Activated CD4-positive, alpha-beta T cell treated with anti-CD3 and anti-CD28 coated beads for 36 hours (primary cell): ENCODE measurements around the gene SSBP4. TPM values are rescaled to one million over a fixed set of nuclear protein-coding genes. Genes with fewer than 3 reads are reported as not detected.

Experiments
- ATAC-seq: fragments of 200-7000 bp; cut with Tn5 transposase; one replicate; pipeline ENCODE4 v1.10.0; 2021; ENCODE audit warnings: mild to moderate bottlenecking, moderate library complexity
- CTCF ChIA-PET: fragments of 350-600 bp; sonication (Branson Sonifier 250); formaldehyde crosslinking; loops from one replicate; lab custom pipeline; 2021; ENCODE audit warnings: antibody characterized with exemption; lab: Charles Lee
- POLR2A ChIA-PET: fragments of 350-600 bp; sonication (Branson Sonifier 250); formaldehyde crosslinking; loops from one replicate; lab custom pipeline; 2021; ENCODE audit warnings: antibody characterized with exemption, inconsistent platforms; lab: Charles Lee
- DNase-seq: peaks from one replicate; pipeline ENCODE4 v3.0.0-alpha.2; 2020
- H3K27ac Mint-ChIP-seq: one replicate; pipeline ENCODE4 v1.8.0; 2021; ENCODE audit warnings: mixed read lengths
- H3K27me3 Mint-ChIP-seq: one replicate; pipeline ENCODE4 v1.8.0; 2021; ENCODE audit warnings: mixed read lengths
- H3K36me3 Mint-ChIP-seq: one replicate; pipeline ENCODE4 v1.8.0; 2021; ENCODE audit warnings: low read depth, mixed read lengths
- H3K4me1 Mint-ChIP-seq: one replicate; pipeline ENCODE4 v1.8.0; 2021; ENCODE audit warnings: mixed read lengths
- H3K4me3 Mint-ChIP-seq: one replicate; pipeline ENCODE4 v1.8.0; 2021; ENCODE audit warnings: mild to moderate bottlenecking, moderate library complexity, mixed read lengths
- H3K9me3 Mint-ChIP-seq: one replicate; pipeline ENCODE4 v1.8.0; 2021; ENCODE audit warnings: low read depth, mixed read lengths
- intact Hi-C, 2 experiments: fragments of 100-400 bp; cut with DNase I in 1 of 2; cut with micrococcal nuclease in 1 of 2; formaldehyde crosslinking; loops; one replicate each; pipeline versions ENCODE4 v1.14.2 to v1.15.1; 2022 to 2024; cut with DNase I, micrococcal nuclease
- total RNA-seq, 2 experiments: library from RNA; stranded (reverse); gene quantifications; one replicate each; pipeline ENCODE4 v1.2.3, GENCODE V29; 2021

Gene SSBP4
- total RNA-seq, 2 experiments from 2014 or later = 71.7 to 79.3 TPM

DNA sequence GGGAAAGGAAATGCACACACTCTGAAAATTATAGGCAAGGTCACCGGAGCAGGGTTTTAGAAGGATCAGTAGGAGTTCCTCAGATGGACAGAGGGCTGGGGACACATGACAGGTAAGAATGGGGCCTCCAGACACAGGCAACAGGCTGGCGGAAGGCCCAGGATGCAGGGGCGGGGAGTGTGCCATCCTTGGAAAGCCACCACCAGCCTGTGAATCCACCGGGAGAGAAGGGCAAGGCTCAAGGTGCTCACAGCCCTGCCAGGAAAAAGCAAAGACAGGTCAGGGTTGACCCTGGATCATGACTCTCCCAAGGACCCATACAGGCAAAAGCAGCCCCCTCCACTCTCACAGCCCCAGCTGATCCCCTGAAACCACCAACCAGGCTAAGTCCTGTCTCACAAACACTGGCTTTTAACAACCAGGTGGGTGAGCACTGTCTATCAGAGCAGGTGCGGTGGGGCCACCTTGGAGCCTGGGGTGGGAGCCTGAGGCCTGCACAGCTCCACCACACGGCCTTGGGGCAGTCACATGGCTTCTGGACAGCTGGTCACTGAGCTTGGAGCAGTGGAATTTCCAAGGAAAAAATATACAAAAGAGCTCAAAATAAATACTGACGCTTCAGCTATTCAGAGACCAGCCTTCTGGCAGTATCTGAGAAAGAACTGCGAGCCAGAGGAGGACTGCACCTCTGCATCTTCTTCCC, 54.0 kb downstream of the SSBP4 start:
- peak overlapping the region; percentile 42 for H3K27ac Mint-ChIP-seq
- intact Hi-C loops = loop anchor here in 1 of 2 experiments (5.0 to 10.0 kb wide), 2 partner anchors 34 to 372 kb away; no protein-coding TSS in a partner anchor
- H3K4me1 Mint-ChIP-seq = peaks cover 35% of the 10 kb centered on the region
- ATAC-seq (no peak), DNase-seq (no peak)
- no peaks in the 10 kb centered on the region for H3K9me3 Mint-ChIP-seq
- ChIA-PET CTCF (interaction anchor here (0.6 to 3.8 kb wide), 7 partner anchors 11 to 408 kb away, joined by 3 to 15 read pairs (median 5); no protein-coding TSS in a partner anchor), POLR2A (no interaction called here)
- H3K27me3 Mint-ChIP-seq = no peaks in the 10 kb centered on the region
- peaks cover 6% of the 10 kb centered on the region for H3K36me3 Mint-ChIP-seq
- H3K4me3 Mint-ChIP-seq = no peak overlapping the region

- intact Hi-C loops = loop anchor here in 1 of 2 experiments (5.0 to 10.0 kb wide), 2 partner anchors 34 to 371 kb away; no protein-coding TSS in a partner anchor
- POLR2A ChIA-PET = no interaction called here
- no peak for ATAC-seq
Measured at GRCh38 chr19:18473706-18474087, 54.5 kb downstream of the SSBP4 start.

DNA sequence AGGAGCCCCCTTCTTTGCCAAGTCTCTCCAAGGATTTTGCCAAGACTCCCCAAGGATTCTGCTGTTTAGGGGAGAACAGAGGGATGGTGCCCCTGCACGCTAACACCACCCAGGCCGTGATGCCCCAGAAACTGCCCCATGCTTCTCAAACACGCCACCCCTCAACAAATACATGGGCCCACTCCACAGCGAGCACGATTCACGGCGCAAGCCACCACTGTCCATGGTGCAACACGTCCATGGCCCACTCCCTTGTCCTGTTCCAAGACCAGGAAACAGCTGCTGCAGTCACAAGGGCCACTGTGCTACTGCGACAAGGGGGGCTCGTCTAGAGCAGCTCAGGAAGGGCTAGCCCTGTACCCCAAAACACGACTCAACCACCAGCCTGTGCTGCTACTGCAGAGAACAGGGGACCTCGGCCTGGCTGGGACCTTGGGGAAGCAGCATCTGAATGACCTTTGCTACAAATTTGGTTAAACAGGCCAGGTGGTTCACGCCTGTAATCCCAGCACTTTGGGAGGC, 55.2 kb downstream of the SSBP4 start:
- H3K4me1 Mint-ChIP-seq = peaks cover 45% of the 10 kb centered on the region
- H3K36me3 Mint-ChIP-seq = peaks cover 6% of the 10 kb centered on the region
- no peak overlapping the region for H3K4me3 Mint-ChIP-seq
- ATAC-seq (no peak), DNase-seq (no peak)
- H3K27me3 Mint-ChIP-seq = no peaks in the 10 kb centered on the region
- ChIA-PET CTCF (interaction anchor here (0.5 to 3.8 kb wide), 5 partner anchors 9 to 421 kb away, joined by 3 to 15 read pairs (median 4); no protein-coding TSS in a partner anchor), POLR2A (interaction anchor here (0.6 kb wide), 1 partner anchor 20 kb away, joined by 5 read pairs; no protein-coding TSS in a partner anchor)
- H3K27ac Mint-ChIP-seq = no peak overlapping the region
- intact Hi-C loops = loop anchor here in 1 of 2 experiments (5.0 to 10.0 kb wide), 2 partner anchors 33 to 370 kb away; no protein-coding TSS in a partner anchor
- no peaks in the 10 kb centered on the region for H3K9me3 Mint-ChIP-seq

More at GRCh38 chr19:18473706-18474087, 54.5 kb downstream of the SSBP4 start:
- H3K27ac Mint-ChIP-seq = peak overlapping the region; percentile 37
- no peak overlapping the region for H3K4me3 Mint-ChIP-seq
- peaks cover 38% of the 10 kb centered on the region for H3K4me1 Mint-ChIP-seq
- no peaks in the 10 kb centered on the region for H3K27me3 Mint-ChIP-seq
- CTCF ChIA-PET = interaction anchor here (0.6 to 3.8 kb wide), 4 partner anchors 12 to 407 kb away, joined by 3 to 15 read pairs (median 6); no protein-coding TSS in a partner anchor
- H3K36me3 Mint-ChIP-seq = peaks cover 6% of the 10 kb centered on the region
- no peaks in the 10 kb centered on the region for H3K9me3 Mint-ChIP-seq
- DNase-seq = no peak

DNA sequence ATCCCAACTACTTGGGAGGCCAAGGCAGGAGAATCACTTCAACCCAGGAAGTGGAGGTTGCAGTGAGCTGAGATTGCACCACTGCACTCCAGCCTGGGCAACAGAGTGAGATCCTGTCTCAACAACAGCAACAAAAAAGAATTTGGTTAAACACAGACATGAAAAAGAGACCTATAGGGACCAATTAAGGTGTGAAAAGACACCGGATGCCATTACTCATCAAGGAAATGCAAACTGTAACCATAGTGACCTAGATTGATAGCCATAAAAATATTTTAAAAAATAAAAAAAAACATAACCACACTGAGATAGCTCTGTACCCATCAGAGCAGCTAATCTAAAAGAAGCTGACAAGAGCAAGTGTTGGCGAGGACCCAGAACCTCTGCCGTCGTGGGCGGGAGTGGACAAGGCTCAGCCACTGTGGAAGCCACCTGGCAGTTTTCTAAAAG, 55.8 kb downstream of the SSBP4 start:
- ATAC-seq = peak; percentile 9
- no peak for DNase-seq
- intact Hi-C loops = loop anchor here in 1 of 2 experiments (10.0 kb wide), 1 partner anchor 370 kb away; no protein-coding TSS in a partner anchor
- ChIA-PET CTCF (interaction anchor here (0.6 to 3.8 kb wide), 4 partner anchors 10 to 421 kb away, joined by 3 to 15 read pairs (median 6); no protein-coding TSS in a partner anchor), POLR2A (interaction anchor here (0.6 kb wide), 1 partner anchor 19 kb away, joined by 5 read pairs; no protein-coding TSS in a partner anchor)
- Mint-ChIP-seq H3K27ac (no peak overlapping the region), H3K27me3 (no peaks in the 10 kb centered on the region), H3K4me3 (no peak overlapping the region), H3K4me1 (peaks cover 49% of the 10 kb centered on the region), H3K36me3 (peaks cover 6% of the 10 kb centered on the region), H3K9me3 (no peaks in the 10 kb centered on the region)

DNA sequence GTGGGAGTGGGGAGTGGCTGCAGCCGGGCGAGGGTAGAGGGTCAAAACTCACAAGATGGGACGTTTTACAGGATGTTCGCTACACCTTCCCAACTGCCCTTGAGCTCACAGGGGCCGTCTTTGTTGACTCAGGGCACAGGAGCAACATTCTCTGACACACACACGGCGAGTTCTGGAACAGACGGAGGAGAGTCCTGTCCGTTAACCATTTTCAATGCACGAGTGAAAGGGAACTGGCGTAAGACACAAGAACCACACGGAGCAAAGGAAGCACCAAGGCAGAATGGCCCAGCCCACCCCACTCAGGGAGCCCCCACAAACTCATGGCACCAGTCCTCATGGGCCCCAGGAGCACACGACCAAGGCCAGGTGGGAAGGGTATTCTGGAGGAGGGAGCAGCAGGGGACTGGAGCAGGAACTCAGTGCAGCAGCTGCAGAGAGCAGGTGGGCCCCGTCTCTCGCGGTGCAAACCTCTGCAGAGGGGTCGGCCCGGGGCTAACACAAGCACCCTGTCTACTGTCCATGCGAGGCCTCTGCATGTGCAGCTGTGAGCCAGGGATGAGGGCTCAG, 56.6 kb downstream of the SSBP4 start:
- no peak for DNase-seq
- H3K9me3 Mint-ChIP-seq = no peaks in the 10 kb centered on the region
- H3K36me3 Mint-ChIP-seq = peaks cover 6% of the 10 kb centered on the region
- ChIA-PET CTCF (interaction anchor here (3.8 kb wide), 1 partner anchor 44 kb away, joined by 15 read pairs; no protein-coding TSS in a partner anchor), POLR2A (no interaction called here)
- H3K4me3 Mint-ChIP-seq = no peak overlapping the region
- H3K4me1 Mint-ChIP-seq = peaks cover 54% of the 10 kb centered on the region
- no peaks in the 10 kb centered on the region for H3K27me3 Mint-ChIP-seq
- no peak for ATAC-seq
- intact Hi-C loops = loop anchor here in 1 of 2 experiments (10.0 kb wide), 1 partner anchor 369 kb away; no protein-coding TSS in a partner anchor
- peak overlapping the region; percentile 63 for H3K27ac Mint-ChIP-seq

- Mint-ChIP-seq H3K4me1 (peaks cover 62% of the 10 kb centered on the region), H3K9me3 (no peaks in the 10 kb centered on the region), H3K27ac (peak overlapping the region; percentile 95), H3K4me3 (no peak overlapping the region), H3K27me3 (no peaks in the 10 kb centered on the region), H3K36me3 (peaks cover 10% of the 10 kb centered on the region)
- ATAC-seq = no peak
- POLR2A ChIA-PET = no interaction called here
- no peak for DNase-seq
- CTCF ChIA-PET = no interaction called here
- intact Hi-C loops = loop anchor here in 1 of 2 experiments (10.0 kb wide), 1 partner anchor 368 kb away; no protein-coding TSS in a partner anchor
Measured at GRCh38 chr19:18476507-18477041, 57.4 kb downstream of the SSBP4 start.

- H3K27me3 Mint-ChIP-seq = no peaks in the 10 kb centered on the region
- H3K4me3 Mint-ChIP-seq = no peak overlapping the region
- POLR2A ChIA-PET = no interaction called here
- H3K4me1 Mint-ChIP-seq = peaks cover 66% of the 10 kb centered on the region
- peak overlapping the region; percentile 95 for H3K27ac Mint-ChIP-seq
- H3K36me3 Mint-ChIP-seq = peaks cover 10% of the 10 kb centered on the region
- ATAC-seq (no peak), DNase-seq (peak; percentile 36)
- intact Hi-C loops = loop anchor here in 1 of 2 experiments (10.0 kb wide), 1 partner anchor 368 kb away; no protein-coding TSS in a partner anchor
- H3K9me3 Mint-ChIP-seq = no peaks in the 10 kb centered on the region
- CTCF ChIA-PET = interaction anchor here (1.5 kb wide), 1 partner anchor 42 kb away, joined by 3 read pairs; no protein-coding TSS in a partner anchor
Measured at GRCh38 chr19:18477042-18477779, 58.0 kb downstream of the SSBP4 start.

GRCh38 chr19:18477974-18478373, 58.8 kb downstream of the SSBP4 start:
- peak overlapping the region; percentile 95 for H3K27ac Mint-ChIP-seq
- no peak overlapping the region for H3K4me3 Mint-ChIP-seq

GRCh38 chr19:18478545-18479311, 59.5 kb downstream of the SSBP4 start:
- ChIA-PET POLR2A (no interaction called here), CTCF (interaction anchor here (0.6 to 1.6 kb wide), 7 partner anchors 17 to 440 kb away, joined by 3 to 5 read pairs (median 4); partner anchors contain the start of genes COPE, DDX49 and MPV17L2)
- intact Hi-C loops = loop anchor here (2.0 to 10.0 kb wide), 3 partner anchors 18 to 366 kb away; no protein-coding TSS in a partner anchor
- Mint-ChIP-seq H3K27ac (peak overlapping the region; percentile 95), H3K9me3 (no peaks in the 10 kb centered on the region), H3K27me3 (no peaks in the 10 kb centered on the region), H3K4me3 (peak overlapping the region; percentile 59), H3K4me1 (peaks cover 80% of the 10 kb centered on the region), H3K36me3 (peaks cover 14% of the 10 kb centered on the region)
- DNase-seq (peak; percentile 89), ATAC-seq (peak; percentile 92)

More at GRCh38 chr19:18477974-18478373, 58.8 kb downstream of the SSBP4 start:
- ChIA-PET CTCF (interaction anchor here (0.8 to 1.5 kb wide), 4 partner anchors 18 to 441 kb away, joined by 3 to 5 read pairs (median 3); partner anchors contain the start of genes COPE and DDX49), POLR2A (no interaction called here)
- intact Hi-C loops = loop anchor here (2.0 to 10.0 kb wide), 3 partner anchors 19 to 367 kb away; no protein-coding TSS in a partner anchor
- Mint-ChIP-seq H3K9me3 (no peaks in the 10 kb centered on the region), H3K4me1 (peaks cover 74% of the 10 kb centered on the region), H3K27me3 (no peaks in the 10 kb centered on the region), H3K36me3 (peaks cover 13% of the 10 kb centered on the region)
- ATAC-seq = no peak
- no peak for DNase-seq
